ENCODE results near the gene KNDC1. TPM values are rescaled to one million over a fixed set of nuclear protein-coding genes. Genes with fewer than 3 reads are reported as not detected.

Gene KNDC1
- total RNA-seq, 1 donor from 2014 or later, result 0.06 TPM

DNA sequence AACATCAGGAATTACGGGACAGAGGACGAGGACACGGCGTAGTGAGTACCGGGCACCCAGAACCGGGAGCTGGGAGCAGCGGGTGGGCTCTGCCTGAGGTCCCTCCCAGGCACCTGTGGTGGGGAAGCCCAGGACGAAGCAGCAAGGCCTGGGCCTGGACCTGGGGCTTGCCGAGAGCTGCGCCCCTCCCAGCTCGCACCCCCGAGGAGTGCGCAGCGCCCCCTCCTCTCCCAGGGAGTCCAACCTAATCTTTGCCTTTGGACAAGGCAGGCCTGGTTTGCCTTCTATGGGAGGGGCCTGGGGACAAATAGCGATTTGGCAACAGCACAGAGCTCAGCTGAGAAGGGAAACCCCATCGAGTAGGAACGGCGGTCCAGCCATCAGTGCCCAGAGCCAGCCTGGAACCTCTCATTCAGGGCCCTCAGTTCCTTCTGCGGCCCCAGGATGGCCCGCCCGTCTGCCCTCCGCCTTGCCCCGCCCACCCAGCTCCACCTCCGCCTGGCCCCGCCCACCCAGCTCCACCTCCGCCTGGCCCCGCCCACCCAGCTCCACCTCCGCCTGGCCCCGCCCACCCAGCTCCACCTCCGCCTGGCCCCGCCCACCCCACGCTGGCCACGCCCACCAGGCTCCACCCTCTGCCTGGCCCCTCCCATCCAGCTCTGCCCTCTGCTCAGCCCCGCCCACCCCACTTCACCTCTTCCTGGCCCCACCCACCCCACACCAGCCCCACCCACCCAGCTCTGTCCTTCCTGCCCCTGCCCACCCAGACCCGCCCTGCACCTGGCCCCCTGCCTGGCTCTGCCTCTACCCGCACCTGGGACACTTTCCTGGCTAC lies 32.5 kb upstream of the KNDC1 start:
- H3K4me3 ChIP-seq (ENCODE audit: low read depth, low read length), result no peak overlapping the region
- no peak for DNase-seq (ENCODE audit: low read depth)
- TF ChIP-seq CTCF (conservative IDR thresholded peaks at IDR 0.05; ENCODE audit: low read depth, low read length), result no peak

DNA sequence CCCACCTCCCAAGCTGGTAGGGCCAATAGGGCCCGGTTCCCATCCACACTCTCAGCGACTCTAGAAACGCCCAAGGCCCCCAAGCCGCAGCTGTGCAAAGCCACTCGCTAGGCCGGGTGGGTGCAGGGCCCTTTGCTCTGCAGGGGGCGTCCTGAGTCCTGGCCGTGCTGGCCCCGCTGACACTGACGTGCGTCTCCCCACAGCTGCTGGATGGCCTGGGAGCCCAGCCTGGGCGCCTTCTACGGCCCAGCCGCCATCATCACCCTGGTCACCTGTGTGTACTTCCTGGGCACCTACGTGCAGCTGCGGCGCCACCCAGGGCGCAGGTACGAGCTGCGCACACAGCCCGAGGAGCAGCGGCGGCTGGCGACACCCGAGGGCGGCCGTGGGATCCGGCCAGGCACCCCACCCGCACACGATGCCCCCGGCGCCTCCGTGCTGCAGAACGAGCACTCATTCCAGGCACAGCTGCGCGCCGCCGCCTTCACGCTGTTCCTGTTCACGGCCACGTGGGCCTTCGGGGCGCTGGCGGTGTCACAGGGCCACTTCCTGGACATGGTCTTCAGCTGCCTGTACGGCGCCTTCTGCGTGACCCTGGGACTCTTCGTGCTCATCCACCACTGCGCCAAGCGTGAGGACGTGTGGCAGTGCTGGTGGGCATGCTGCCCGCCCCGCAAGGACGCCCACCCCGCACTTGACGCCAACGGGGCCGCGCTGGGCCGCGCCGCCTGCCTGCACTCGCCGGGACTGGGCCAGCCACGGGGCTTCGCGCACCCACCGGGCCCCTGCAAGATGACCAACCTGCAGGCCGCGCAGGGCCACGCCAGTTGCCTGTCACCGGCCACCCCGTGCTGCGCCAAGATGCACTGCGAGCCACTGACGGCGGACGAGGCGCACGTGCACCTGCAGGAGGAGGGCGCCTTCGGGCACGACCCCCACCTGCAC lies 31.6 kb upstream of the KNDC1 start:
- no peak for DNase-seq (ENCODE audit: low read depth)
- no peak for TF ChIP-seq CTCF (conservative IDR thresholded peaks at IDR 0.05; ENCODE audit: low read depth, low read length)
- no peak overlapping the region for H3K4me3 ChIP-seq (ENCODE audit: low read depth, low read length)

GRCh38 chr10:133129071-133129858 lies 30.8 kb upstream of the KNDC1 start:
- no peak for DNase-seq (ENCODE audit: low read depth)
- TF ChIP-seq CTCF (conservative IDR thresholded peaks at IDR 0.05; ENCODE audit: low read depth, low read length), result no peak
- no peak overlapping the region for H3K4me3 ChIP-seq (ENCODE audit: low read depth, low read length)

DNA sequence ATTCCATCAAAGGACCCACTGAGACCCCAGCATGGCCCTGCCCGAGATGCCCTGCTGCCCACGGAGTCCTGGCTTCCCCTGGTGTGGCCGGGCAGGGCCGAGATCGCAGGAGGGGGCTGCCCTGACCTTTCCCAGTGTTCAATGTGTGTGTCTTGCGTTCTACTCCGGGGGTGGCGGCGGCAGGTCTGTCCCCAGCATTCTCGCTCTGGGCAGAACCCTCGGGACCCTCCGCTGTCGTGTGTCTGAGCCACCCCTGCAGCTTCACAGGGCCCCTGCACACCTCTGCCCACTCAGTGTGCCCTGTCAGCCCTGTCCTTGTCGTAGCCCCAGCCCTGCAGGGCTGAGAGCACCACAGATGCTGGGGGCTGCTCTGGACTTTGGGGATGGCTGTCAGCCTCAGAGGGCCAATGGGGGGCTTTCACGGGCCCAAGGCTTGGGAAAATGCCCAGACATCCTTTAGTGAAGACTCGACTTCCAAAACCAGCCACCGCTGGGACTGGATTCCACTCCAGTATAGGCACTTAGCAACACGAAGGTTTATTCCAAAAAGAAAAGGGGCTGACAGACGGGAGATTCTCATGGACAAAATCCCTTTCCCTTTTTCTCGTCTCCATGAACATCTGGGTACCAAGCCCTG lies 30.0 kb upstream of the KNDC1 start:
- no peak for TF ChIP-seq CTCF (conservative IDR thresholded peaks at IDR 0.05; ENCODE audit: low read depth, low read length)
- H3K4me3 ChIP-seq (ENCODE audit: low read depth, low read length), result no peak overlapping the region
- no peak for DNase-seq (ENCODE audit: low read depth)

- no peak for TF ChIP-seq CTCF (conservative IDR thresholded peaks at IDR 0.05; ENCODE audit: low read depth, low read length)
- H3K4me3 ChIP-seq (ENCODE audit: low read depth, low read length), result no peak overlapping the region
- DNase-seq (ENCODE audit: low read depth), result no peak
Observed at GRCh38 chr10:133130602-133131001, 29.4 kb upstream of the KNDC1 start.

DNA sequence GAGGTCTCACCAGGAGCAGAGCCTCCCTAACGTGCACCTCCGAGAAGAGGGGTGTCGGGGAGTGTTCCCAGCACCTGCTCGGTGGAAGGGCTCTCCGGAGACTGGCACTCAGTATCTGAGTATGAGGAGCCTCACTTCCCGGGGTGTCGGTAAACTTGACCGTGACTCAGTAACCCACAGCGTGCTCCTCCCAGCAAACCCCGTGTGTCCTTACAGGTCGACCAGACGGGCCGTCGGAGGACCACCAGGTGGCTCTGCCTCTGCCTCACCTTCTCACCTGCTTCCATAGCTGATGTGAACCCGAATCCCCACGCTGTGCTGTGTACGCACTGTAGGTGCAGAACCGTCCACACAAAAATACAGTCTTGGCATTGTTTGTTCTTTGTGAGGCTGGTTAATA lies 29.0 kb upstream of the KNDC1 start:
- H3K4me3 ChIP-seq (ENCODE audit: low read depth, low read length), result no peak overlapping the region
- TF ChIP-seq CTCF (conservative IDR thresholded peaks at IDR 0.05; ENCODE audit: low read depth, low read length), result no peak
- DNase-seq (ENCODE audit: low read depth), result no peak

Data from epithelial cell of proximal tubule (primary cell).